ENCODE measurements around the gene SORCS2.

SORCS2 gene

DNA sequence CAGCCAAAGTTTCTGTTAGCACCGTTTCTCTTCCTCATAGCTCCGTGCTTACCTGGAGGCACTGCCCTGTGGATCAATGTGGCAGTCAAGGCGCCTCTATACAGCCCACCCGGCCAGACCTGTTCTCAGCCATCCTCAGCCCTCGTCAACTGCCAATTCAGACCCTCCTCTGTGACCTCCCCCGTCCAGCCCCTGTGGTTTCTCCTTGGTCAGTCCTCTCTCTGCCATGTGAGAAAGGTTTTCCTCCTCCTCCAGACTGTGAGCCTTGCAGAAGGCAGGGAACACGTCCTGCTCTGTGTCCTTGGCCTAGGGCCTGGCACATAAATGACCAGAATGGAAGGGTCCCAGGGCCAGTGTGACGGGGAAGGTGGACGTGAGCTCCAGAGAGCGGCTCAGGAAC is 417.0 kb downstream of the SORCS2 start:
- DNase-seq = no peak

DNA sequence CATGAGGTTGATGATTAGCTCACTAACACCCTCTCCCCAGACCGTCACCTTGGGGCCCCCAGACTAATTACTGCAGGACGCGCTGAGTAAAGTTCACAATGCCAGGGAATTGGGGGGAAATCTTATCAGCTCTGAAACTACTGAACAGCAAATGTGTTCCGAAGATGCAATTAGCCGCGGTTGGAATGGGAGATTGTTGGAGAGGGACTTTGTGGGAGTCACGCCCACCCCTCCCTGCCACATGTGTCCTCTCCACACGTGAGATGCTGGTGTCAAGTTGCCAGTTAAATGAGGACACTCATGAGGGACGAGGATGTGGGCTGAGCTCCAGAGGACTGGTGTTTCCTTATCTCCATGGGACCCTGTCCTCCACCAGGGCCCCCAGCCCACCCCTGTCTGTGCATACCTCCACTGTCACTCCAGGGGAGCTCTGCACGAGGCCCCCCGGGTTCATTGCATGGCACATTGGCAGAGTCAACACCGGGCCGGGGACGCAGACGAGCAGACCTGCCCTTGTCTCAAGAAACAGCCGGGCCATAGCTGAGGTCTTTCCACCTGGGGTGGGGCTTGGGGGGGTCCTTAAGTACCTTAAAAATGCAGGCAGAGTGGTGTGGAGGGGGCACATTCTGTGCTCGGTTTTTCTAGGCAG is 417.8 kb downstream of the SORCS2 start:
- no peak for DNase-seq

DNA sequence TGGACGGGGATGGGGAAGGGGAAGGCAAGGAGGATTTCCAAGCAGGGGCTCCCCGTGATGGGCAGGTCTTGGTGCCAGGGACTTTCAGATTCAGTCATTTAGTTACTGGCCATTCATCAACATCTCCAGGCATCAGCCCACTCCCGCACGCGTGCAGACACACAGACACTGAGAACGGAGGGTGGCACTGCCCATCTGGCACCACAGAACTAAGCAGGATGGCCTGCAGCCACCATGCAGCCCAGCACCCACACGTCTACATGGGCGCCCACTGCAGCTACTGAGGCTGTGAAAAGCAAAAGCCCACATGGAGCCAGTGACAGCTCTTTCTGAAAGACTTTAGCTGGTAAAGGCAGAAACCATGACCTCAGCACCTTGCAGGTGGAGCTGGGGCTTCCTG is 418.5 kb downstream of the SORCS2 start:
- DNase-seq = no peak

DNA sequence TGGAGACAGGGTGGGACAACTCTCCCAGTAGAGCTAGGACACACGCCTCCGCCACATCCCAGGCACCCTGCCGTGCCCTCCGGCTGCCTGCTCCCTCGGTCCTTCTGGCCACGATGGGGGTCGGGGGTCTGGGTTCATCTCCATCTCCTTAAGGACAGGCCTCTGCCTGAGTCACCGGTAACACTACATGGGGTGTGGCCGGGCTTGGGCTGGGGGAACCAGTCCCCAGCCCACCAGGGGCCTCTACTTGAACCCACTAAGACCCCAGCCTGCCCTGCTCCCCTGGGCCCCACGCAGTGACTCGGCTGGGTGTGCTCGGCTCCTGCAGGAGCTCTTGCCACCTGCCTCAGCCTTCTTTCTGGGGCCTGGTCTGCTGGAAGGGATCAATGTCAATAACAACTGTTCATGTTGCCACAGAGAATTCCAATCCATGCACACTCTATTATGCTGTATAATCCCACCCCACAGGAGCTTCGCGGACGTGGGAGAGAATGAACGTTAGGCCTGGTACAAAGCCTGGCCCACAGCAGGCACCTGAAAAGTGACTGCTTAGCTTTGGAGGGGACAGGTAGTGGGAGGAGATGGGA is 420.1 kb downstream of the SORCS2 start:
- no peak for DNase-seq

DNA sequence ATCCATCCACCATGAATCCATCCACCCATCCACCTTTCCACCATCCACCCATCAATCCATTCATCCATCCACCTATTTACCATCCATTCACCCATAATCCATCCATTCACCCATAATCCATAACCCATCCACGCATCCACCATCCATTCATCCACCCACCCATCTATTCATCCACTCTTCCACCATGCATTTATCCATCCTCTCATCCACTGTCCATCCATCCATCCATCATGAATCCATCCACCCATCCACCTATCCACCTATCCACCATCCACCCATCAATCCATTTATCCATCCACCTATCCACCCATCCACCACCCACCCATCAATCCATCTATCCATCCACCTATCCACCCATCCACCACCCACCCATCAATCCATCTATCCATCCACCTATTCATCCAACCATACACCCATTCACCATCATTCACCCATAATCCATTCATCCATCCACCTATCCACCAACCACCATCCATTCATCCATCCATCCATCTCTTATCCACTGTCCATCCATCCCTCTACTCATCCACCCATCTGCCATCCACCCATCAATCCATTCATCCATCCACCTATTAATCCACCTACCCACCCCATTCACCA is 422.1 kb downstream of the SORCS2 start:
- no peak for DNase-seq

DNA sequence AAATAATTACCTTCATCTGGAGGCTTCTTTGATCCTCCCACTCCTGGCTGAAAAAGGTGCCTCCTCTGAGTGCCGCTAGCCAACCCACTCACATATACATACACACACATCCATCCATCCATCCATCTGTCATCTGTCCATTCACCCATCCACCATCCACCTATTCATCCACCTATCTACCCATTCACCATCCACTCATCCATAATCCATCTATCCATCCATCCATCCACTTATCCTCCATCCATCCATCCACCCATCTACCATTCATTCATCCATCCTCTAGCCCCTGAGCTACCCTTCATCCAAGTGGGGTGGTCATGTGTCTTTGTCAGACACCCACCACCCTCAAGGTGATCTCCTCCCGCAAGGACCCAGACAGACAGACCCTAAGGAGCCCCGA is 423.9 kb downstream of the SORCS2 start:
- no peak for DNase-seq

DNA sequence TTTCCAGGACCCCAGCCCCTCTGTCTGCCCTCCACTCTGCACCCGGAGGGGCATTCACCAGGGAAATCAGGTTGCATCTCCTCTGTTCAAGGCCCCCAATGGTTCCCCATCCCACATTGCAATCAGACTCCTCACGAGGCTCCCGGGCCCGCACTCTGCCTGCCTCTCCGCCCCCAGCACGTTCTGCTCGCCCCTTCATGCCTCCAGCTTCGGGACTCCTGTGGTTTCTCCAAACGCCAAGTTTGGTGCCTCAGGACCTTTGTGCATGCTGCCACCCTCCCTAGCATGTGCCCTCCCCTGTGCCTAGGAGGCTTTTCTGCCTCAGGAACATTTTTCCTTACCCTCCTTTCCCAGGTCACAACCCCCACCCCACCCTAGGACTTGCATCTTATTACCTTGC is 426.0 kb downstream of the SORCS2 start:
- DNase-seq = no peak

DNA sequence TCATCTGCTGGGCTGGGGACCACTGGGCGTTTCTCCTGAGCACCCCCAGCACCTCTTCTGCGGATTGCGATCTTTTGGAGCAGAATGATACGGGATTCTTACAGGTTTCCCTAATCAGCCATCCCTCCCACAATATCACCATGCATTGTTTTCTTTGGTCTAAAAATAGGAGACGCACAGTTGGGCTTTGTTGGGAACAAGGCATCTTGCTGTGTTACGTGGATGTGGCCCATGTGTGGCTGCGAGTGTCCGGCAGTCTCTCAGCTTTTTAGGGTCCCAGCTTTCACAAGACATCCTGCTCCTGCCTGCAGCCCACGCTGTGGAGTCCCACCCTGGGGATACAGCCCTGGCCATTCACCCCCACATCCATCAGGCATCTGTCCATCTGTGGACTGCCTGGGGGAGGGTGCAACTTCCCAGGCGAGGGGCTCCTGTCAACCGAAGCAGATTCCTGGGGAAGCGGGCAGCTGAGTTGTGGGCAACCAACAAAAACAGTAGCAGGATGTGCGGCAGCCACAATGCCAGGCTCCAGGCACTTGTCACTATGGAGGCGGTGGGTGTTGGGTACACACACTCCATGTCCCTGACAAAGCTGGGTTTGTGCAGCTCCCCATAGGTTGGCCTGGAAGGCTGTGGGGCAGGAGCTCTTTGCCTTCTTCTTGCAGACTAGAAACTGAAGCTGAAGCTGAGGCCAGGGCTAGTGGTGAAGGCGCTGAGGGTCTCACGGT is 427.9 kb downstream of the SORCS2 start:
- no peak for DNase-seq

DNA sequence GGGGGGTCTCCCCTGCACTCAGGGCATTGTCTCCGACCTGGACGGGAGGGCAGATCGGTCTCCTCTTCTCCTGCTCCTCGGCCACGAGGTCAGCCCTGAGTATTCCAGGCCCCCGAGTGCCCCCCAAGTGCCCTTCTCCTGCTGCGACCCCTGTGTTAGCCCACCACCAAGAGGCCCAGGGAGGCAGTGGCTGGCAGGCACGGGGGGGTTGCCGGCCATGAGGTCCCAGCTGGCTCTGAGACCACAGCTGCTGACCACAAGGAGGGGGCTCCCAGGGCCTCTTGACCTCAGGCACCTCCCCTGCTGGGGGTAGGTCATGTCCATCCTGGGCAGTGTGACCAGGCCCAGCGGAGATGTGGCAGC is 428.5 kb downstream of the SORCS2 start:
- DNase-seq = no peak

DNA sequence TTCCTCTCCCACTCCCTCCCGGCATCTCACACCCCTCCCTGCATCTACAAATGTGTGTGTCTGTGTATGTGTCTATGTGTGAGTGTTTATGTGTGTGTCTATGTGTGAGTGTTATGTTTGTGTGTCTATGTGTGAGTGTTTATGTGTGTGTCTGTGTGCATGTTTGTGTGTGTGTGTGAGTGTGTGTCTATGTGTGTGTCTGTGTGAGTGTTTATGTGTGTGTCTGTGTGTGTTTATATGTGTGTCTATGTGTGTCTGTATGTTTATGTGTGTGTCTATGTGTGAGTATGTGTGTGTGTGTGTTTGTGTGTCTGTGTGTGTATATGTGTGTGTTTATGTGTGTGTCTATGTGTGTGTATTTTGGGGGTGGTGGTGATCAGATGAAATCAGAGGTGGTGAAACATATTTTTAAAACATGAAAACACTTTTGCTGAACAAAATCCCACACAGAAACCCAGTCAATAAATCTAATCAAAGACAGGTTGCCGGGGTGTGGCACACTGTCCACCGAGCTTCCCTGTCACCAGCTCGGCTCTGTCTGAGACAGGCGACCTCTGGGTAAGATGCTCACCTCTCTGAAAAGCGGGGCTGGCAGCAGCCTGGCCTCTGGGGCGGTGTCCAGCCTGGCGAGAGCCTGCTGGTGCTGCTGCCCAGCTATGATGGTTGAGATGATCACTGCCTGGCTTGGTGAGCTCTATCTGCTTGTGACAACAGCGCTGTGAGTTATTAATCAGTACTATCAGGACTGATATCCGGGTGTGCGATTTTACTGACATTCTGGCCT is 429.1 kb downstream of the SORCS2 start:
- DNase-seq = no peak

DNA sequence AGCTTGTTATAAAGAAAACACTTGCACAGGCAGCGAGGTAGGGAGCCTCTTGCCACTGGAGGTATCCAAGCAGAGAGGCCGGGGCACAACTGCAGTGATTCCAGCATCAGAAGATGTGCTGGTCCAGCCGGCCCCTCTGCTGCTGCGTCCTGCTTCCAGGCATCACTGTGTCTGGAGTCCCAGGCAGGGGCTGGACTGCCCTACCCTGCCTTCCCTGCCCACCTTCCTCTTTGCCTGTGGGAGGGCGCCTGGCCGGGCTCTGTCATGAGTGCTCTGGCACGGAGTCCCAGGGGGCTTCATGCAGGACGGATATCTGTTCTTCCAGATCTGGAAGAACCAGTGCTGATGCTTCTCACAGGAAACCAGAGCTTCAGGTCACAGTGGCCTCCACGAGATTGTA is 430.0 kb downstream of the SORCS2 start:
- DNase-seq = no peak

DNA sequence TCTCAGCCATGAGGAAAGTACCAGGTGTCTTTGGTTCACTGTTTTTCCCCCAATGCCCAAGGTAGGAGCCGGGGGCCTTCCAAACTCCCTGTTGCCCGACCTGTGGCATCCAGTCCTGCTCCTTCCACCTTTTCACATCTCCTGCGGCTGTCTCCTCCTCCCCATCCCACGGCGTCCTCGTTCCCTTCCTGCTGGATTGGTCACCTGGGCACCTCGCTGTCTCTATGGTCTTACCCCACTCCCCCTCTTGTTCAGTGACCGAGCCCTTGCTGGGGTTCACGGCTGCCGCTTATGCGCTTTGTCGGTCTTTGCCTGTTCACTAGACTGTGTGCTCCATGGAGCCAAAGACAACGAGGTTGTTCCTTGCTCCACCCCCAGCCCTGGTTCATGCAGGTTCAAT is 431.1 kb downstream of the SORCS2 start:
- DNase-seq = no peak

DNA sequence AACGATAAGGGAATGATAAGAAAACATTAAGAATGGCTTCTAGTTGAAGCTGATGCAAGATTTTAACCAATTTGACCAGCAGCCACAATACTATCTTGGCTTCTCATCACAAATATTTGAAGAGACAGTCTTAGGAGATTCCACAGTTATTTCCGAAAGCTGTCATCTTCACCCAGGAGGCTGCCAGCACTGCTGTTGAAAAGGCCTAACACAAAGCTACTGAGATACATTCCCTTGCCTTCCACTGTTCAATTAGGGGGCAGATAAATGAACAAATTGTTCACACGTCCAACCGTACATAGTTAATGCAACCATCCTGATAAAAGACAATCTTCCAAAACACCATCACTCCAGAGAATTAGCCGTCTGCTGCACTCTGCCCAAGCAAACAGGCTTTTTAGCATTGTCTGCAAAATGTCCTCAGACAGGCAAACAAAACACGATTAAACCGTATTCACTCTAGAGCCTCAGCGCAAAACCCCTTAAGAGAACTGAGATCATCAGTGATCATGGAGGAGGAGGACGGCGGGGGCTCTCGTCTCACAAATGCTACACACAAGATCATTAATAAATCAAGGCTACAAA is 432.1 kb downstream of the SORCS2 start:
- no peak for DNase-seq

DNA sequence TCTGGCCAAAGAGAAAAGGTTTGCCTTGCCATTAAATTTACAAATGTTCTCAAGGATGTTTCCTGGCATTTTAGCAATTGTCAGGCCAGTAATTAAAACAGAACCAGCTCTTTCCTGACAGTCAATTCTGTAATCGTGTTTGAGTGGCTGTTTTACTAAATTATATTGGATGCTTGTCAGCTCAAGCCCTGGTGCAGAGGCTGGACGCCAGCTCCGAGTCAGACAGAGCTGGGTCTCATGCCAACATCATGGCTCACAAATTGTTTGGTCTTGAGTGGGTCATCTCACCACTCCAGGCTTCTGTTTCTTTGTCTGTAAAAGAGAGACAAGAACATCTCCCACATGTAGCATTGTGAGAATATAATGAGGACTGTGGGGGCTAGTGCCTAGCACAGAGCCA is 432.7 kb downstream of the SORCS2 start:
- DNase-seq = no peak

DNA sequence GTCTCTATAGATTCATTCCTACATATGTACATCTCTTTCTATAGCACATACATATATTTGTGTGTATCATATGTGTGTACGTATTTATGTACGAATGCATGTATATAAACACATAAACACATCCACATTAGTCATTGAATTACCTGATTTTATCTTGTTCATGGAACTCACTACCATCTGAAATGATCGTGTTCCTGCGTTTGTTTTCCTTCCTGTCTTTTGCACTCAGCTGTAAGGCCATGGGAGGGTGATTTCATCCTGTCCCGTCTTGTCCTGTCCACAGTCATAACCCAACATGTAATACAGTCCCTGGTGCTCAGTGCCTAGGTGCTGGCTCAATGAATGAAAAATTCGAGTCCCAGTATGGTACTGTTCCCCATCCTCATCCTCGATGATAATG is 434.2 kb downstream of the SORCS2 start:
- no peak for DNase-seq

DNA sequence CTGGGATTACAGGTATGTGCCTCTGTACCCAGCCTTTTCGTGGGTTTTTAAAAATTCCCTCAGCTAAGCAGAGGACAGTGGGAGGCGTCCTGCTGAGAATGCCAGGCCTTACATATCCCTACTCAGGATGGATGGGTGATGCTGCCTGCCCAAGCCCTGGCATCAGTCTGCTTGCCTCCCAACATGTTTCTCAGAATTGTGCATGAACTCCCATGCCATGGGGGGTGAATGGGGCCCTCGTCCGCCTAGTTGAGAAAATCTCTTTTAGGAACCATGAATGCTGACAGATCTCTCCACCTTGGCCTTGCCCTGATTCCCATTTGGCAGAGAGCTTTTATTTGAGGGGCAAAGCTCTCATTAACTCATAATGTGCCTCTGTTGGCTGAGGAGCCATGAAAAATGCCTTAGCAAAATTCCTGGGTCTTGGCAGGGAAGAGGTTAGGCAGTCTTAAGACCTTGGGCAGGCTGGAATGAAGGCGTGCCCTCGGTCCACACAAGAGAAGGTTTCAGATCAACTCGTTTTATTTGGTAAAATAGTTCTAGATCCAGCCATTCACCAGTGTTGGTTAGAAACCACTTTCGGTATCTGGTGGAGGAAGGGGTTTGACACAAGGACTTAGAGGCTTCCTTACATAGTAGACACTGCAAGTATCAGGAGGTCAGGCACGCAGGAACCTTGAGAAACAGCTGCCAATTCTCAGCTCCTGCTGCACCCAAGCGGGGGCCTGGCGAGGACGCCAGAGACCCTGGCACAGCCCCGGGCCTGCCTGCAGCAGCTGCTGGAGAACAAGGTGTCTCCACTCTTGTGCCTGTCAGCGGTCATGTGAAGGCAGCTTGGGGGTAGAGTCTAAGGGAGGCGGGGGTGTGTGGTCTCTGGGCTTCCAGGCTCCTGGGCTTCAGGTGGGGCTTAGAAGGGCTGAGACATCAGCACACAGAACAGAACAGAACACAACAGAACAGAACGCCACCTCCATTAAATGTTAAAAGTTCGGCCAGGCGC is 435.2 kb downstream of the SORCS2 start:
- no peak for DNase-seq

DNA sequence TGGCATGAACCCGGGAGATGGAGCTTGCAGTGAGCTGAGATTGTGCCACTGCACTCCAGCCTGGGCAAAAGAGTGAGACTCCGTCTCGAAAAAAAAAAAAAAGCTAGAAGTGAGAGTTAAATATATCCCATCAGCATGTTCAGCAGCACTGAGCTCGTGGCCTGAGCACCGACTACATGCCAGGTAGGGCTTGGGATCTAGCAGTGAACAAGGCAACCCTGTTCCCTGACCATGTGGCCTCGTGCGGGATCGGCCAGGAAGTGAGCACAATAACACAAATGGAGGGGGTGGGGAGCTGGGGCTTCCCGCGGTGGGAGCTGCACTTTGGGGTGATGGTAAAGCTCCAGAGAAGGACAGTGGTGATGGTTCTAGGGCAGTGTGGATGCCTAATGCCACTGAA is 436.1 kb downstream of the SORCS2 start:
- no peak for DNase-seq

DNA sequence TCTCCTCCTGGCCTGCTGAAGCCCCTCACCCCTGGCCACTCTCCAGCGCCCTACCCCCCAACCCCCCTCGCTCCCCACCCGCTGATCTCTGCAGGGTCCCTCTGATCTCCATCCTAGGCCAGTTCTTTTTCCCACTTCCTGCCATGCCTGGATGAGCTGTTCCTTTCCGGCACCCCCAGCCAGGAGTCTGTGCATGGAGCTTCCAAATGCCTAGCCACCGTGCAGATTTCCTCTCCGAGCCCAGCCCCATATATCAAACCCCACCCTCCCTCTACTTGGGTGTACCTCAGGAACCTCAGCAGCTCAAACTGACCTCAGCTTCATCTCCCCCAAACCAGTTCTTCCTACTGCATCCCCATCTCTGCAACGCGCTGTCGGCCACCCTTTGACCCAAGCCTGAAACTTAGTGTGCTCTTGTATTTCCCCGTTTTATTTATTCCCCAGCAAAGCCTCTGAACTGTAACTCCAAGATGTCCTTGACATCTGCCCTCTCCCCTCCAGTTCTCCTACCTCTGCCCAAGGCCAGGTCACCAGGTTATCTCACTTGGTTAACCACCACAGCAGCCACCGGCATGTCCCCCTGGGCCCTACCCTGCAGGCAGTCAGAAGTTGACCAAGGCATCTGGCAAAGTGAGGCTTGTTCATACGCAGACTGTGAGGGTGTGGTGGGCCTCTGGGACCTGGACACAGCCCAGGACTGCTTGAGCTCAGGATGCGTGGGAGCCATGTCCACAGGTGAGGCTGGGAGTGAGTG is 437.3 kb downstream of the SORCS2 start:
- no peak for DNase-seq

DNA sequence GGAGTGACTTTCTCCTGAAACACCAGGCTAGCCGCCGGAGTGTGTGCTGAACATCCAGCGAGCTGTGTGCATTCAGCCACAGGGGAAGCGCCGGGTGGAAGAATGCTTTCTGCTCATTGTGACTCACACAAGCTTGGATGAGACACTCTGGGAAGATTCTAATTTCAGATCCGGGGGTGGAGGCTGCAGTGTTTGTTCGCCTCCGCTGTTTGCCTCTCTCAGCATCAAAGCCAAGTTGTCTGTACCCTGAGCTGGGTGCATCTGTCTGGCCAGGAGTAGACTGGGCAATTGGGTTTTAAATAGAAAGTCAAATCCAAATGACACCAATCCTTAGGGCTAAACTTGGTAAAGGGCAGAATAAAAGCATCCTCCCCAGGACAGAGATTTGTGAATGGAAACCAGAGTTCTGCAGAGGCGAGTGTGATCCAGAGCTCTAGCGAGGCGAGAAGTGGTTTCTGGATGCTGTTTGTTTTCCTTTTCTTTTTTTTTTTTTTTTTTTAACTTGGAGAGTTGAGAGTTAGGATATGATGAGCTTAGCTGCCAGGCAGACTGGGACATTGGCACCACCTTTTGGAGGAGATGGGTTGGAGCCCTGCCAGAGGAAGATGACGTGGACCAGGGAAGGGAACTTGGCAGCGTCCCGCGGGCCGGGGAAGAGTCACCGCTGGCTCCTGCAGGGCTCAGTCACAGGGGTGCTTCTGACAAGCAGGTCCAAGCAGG is 438.4 kb downstream of the SORCS2 start:
- DNase-seq = no peak
